ENCODE results near the gene MTFMT.

The MTFMT gene

DNA sequence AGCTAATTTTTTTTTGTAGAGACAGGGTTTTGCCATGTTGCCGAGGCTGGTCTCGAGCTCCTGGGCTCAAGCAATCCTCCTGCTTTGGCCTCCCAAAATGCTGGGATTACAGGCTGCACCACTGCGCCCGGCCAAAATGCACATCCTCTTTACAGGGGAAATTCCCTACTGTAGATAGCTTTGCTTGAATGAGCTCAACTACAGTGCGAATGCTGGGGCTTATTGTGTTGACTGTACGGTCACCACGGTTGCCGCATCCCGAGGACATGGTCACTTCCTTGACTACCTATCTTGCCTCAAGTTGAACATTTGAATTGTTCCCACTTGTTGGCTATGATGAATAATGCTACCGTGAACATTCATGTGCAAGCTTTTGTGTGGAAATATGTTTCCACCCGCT is 5.3 kb upstream of the MTFMT start:
- CTCF ChIA-PET: interaction anchor here (1.0 to 4.9 kb wide), 16 partner anchors 9 to 304 kb away, joined by 3 to 81 read pairs (median 8); partner anchors contain the start of genes KBTBD13, PDCD7 and SLC51B
- POLR2A ChIA-PET: no interaction called here
- no peak overlapping the region for H3K4me3 ChIP-seq (ENCODE audit: low read depth, low read length)
- TF ChIP-seq, protein P1, sequence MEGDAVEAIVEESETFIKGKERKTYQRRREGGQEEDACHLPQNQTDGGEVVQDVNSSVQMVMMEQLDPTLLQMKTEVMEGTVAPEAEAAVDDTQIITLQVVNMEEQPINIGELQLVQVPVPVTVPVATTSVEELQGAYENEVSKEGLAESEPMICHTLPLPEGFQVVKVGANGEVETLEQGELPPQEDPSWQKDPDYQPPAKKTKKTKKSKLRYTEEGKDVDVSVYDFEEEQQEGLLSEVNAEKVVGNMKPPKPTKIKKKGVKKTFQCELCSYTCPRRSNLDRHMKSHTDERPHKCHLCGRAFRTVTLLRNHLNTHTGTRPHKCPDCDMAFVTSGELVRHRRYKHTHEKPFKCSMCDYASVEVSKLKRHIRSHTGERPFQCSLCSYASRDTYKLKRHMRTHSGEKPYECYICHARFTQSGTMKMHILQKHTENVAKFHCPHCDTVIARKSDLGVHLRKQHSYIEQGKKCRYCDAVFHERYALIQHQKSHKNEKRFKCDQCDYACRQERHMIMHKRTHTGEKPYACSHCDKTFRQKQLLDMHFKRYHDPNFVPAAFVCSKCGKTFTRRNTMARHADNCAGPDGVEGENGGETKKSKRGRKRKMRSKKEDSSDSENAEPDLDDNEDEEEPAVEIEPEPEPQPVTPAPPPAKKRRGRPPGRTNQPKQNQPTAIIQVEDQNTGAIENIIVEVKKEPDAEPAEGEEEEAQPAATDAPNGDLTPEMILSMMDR (IDR thresholded peaks at IDR 0.05; ENCODE audit: insufficient read depth, low read length, missing control alignments): no peak
- no peak for DNase-seq (ENCODE audit: low read depth, low spot score)

DNA sequence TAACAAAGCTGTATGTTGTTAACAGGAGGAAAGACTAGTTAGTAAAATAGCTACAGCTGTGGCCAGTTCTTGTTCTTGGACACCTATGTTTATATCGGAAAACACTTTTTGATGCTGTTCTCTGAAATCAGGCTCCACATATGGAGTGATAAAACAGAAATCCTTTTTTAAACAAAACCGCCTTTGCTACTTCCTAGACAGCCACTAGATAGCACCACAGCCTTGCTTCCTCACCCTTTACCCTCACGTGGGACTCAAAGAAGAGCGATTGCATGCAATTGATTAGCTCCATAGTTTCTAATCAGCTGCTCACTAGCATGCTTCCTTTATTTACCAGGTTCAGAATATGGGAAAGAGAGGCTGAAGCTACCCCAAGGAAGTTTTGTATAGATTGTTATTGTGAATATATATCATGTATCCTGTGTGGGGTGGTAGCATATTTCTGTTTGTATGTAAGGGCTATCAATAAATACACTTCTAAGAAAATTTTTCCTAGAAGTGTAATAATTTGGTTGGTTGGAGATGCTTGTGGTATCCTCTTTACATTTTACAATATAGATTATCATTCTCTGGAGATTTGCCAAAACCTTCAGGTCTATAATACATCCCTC is 4.3 kb upstream of the MTFMT start:
- DNase-seq (ENCODE audit: low read depth, low spot score): no peak
- POLR2A ChIA-PET: no interaction called here
- H3K4me3 ChIP-seq (ENCODE audit: low read depth, low read length): no peak overlapping the region
- TF ChIP-seq, protein P1 (IDR thresholded peaks at IDR 0.05; ENCODE audit: insufficient read depth, low read length, missing control alignments): peak; percentile 51
- CTCF ChIA-PET: interaction anchor here (0.6 to 4.9 kb wide), 37 partner anchors 8 to 527 kb away, joined by 3 to 81 read pairs (median 4); partner anchors contain the start of genes KBTBD13, PARP16, PDCD7 and SLC51B

DNA sequence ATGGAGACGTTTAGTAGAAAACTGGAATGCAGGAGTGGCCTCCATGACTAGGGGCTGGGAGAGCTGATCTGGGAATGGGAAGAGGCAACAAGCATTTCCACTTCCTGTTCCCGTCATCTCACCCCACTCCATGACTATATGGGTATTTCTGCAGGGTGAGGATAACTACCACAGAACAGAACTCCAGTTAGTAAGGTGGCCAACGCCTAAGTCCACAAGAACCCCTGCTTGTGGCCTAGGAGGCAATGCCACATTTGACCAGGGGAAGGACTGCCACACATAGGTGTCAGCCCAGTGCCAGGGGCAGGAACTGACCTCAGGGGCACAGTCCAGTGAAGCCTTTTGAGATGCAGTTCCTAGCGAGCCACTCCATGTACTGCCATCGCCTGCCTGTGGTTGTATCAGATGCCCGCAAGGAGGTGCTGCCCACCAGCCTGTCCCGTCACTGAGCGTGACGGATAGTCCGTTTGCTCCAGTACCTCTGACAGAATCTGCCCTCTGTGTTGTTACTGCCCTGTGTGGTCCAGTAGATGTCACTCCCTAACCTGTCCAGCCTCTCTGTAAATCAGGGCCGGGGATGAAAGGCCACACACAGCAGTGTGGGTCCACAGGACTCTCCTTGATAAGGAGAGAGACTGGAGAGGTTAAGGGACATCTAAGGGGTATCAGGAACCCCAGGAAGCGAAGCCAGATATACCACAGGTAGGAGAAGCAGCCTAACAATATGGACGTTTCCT is 3.5 kb upstream of the MTFMT start:
- no peak for DNase-seq (ENCODE audit: low read depth, low spot score)
- TF ChIP-seq, protein P1 (IDR thresholded peaks at IDR 0.05; ENCODE audit: insufficient read depth, low read length, missing control alignments): peak; percentile 83
- ChIA-PET POLR2A (no interaction called here), CTCF (interaction anchor here (0.6 to 4.9 kb wide), 25 partner anchors 7 to 346 kb away, joined by 3 to 81 read pairs (median 5); partner anchors contain the start of genes KBTBD13, PARP16, PDCD7 and SLC51B)
- no peak overlapping the region for H3K4me3 ChIP-seq (ENCODE audit: low read depth, low read length)

DNA sequence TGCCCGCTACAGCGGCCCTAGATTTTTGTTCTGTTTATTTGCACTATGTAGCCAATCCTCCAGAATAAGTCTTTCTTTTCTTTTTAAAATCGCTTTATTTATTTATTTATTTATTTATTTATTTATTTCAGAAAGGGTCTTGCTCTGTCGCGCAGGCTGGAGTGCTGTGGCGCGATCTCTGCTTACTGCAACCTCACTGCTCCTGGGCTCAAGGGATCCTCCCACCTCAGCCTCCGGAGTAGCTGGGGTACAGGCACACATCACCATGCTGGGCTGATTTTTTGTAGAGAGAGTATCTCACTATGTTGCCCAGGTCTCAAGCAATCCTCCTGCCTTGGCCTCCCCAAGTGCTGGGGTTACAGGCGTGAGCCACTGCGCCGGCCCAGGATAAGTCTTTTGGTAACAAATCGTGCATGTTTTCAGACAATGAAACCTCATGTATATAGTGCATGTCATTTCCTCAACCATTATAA is 333 bp upstream of the MTFMT start:
- ChIA-PET POLR2A (no interaction called here), CTCF (interaction anchor here (1.1 to 2.8 kb wide), 4 partner anchors 10 to 55 kb away, joined by 3 to 12 read pairs (median 6); no protein-coding TSS in a partner anchor)
- H3K4me3 ChIP-seq (ENCODE audit: low read depth, low read length): peak overlapping the region; percentile 83
- TF ChIP-seq, protein P1 (IDR thresholded peaks at IDR 0.05; ENCODE audit: insufficient read depth, low read length, missing control alignments): no peak
- no peak for DNase-seq (ENCODE audit: low read depth, low spot score)

DNA sequence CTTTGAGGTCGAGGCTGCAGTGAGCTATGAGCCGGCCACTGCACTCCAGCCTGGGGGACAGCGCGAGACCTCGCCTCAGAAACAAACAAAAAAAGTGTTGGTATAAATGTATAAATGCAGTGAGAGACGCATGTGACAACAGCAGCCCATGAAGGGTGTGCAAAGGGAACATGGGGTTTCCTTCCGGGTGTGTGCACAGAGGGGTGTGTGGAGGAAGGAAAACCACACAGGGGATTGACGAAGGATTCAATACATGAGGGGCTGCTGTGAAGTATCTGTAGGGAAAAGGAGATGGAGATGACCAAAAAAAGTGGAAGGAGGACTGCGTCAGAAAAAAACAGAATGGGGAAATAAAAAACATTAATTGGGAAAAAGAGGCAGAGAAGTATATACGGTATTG is 1.1 kb downstream of the MTFMT start:
- CTCF ChIA-PET: no interaction called here
- POLR2A ChIA-PET: interaction anchor here (0.6 kb wide), 1 partner anchor 317 kb away, joined by 4 read pairs; no protein-coding TSS in a partner anchor
- TF ChIP-seq, protein P1 (IDR thresholded peaks at IDR 0.05; ENCODE audit: insufficient read depth, low read length, missing control alignments): no peak
- DNase-seq (ENCODE audit: low read depth, low spot score): no peak
- peak overlapping the region; percentile 83 for H3K4me3 ChIP-seq (ENCODE audit: low read depth, low read length)

DNA sequence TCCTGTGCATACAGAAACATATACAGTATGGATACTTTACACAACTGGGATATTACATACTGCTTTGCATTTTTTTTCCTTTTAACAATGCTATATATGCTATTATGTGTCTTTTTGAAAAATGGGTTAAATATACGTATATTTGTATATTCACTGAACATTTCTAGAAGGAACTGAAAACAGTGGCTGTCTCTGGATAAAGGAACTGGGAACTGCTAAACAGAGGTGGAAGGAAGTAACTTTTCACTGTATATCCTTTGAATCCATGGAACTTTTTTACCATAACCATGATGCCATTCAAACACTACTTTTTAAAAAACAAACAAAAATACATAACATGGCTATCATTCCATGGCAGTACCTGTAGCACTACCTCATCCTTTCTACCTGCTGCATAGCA is 1.8 kb downstream of the MTFMT start:
- CTCF ChIA-PET: no interaction called here
- TF ChIP-seq, protein P1 (IDR thresholded peaks at IDR 0.05; ENCODE audit: insufficient read depth, low read length, missing control alignments): no peak
- DNase-seq (ENCODE audit: low read depth, low spot score): no peak
- POLR2A ChIA-PET: interaction anchor here (0.6 kb wide), 1 partner anchor 316 kb away, joined by 4 read pairs; no protein-coding TSS in a partner anchor
- H3K4me3 ChIP-seq (ENCODE audit: low read depth, low read length): no peak overlapping the region

All from AG04449 (cell line).